HEK293 (cell line): Measurements from ENCODE around the gene EVL.

Source experiments
- ZNF121 ChIP-seq: fragments of 450-650 bp; formaldehyde crosslinking; IDR thresholded peaks from 2 replicates; pipeline ENCODE4 v1.5.1; 2016; ENCODE audit warnings: missing biosample characterization, missing genetic modification characterization
- TF ChIP-seq, protein P1 (sequence below): fragments of 450-650 bp; formaldehyde crosslinking; IDR thresholded peaks from 2 replicates; pipeline ENCODE4 v1.5.1; 2016; ENCODE audit warnings: missing biosample characterization, missing genetic modification characterization

- TF ChIP-seq, protein P1, sequence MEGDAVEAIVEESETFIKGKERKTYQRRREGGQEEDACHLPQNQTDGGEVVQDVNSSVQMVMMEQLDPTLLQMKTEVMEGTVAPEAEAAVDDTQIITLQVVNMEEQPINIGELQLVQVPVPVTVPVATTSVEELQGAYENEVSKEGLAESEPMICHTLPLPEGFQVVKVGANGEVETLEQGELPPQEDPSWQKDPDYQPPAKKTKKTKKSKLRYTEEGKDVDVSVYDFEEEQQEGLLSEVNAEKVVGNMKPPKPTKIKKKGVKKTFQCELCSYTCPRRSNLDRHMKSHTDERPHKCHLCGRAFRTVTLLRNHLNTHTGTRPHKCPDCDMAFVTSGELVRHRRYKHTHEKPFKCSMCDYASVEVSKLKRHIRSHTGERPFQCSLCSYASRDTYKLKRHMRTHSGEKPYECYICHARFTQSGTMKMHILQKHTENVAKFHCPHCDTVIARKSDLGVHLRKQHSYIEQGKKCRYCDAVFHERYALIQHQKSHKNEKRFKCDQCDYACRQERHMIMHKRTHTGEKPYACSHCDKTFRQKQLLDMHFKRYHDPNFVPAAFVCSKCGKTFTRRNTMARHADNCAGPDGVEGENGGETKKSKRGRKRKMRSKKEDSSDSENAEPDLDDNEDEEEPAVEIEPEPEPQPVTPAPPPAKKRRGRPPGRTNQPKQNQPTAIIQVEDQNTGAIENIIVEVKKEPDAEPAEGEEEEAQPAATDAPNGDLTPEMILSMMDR (tag by site-specific recombination): no peak
- TF ChIP-seq ZNF121 (tag by site-specific recombination): no peak
Measured at GRCh38 chr14:100076606-100077005, 11.4 kb downstream of the EVL start.
